Measurements from ENCODE around the gene RACGAP1.

DNA sequence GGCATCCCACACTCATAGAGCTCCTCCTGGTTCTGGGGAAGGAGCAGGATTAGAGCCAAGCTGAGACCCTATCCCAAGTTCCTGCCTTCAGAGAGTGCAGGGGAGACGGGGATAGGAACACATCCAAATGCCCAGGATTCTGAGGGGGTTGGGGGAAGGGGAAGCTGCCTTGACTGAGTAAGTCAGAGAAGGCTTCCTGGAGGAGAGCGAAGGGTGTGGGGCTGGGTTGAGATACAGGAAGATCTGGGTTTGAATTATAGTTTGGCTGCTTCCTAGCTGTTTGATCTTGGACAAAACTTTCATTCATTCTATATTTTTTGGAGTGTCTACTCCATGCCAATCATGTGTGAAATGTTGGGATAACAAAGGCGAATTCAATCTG, 82.8 kb downstream of the RACGAP1 start:
- no peak for TF ChIP-seq CTCF (IDR thresholded peaks at IDR 0.05)
- no peak for TF ChIP-seq POLR2AphosphoS5 (IDR thresholded peaks at IDR 0.05; ENCODE audit: low read depth, low read length)
